GM12874 (cell line): ENCODE measurements around the gene ARHGAP5.

Experiments
- CTCF ChIP-seq: IDR thresholded peaks from 2 replicates; pipeline ENCODE4 v1.5.1; 2011; ENCODE audit warnings: low read depth, mild to moderate bottlenecking, control low read depth, low read length, moderate library complexity; ENCODE audit not compliant: insufficient read depth

Gene ARHGAP5

GRCh38 chr14:32064931-32065330 lies 12.2 kb upstream of the ARHGAP5 start:
- TF ChIP-seq CTCF = no peak

GRCh38 chr14:32068708-32069107 lies 8.4 kb upstream of the ARHGAP5 start:
- no peak for TF ChIP-seq CTCF

- no peak for TF ChIP-seq CTCF
Observed at GRCh38 chr14:32070282-32070681, 6.8 kb upstream of the ARHGAP5 start.

- TF ChIP-seq CTCF = no peak
Observed at GRCh38 chr14:32072676-32073075, 4.4 kb upstream of the ARHGAP5 start.

- TF ChIP-seq CTCF = peak; percentile 52; the same call in 1 of the 2 replicates
Observed at GRCh38 chr14:32073537-32074189, 3.4 kb upstream of the ARHGAP5 start.

- TF ChIP-seq CTCF = no peak
Observed at GRCh38 chr14:32074887-32075572, 2.1 kb upstream of the ARHGAP5 start.

GRCh38 chr14:32075672-32076277 lies 1.3 kb upstream of the ARHGAP5 start:
- TF ChIP-seq CTCF = no peak
